ENCODE results near the gene CENPP.

CENPP gene

DNA sequence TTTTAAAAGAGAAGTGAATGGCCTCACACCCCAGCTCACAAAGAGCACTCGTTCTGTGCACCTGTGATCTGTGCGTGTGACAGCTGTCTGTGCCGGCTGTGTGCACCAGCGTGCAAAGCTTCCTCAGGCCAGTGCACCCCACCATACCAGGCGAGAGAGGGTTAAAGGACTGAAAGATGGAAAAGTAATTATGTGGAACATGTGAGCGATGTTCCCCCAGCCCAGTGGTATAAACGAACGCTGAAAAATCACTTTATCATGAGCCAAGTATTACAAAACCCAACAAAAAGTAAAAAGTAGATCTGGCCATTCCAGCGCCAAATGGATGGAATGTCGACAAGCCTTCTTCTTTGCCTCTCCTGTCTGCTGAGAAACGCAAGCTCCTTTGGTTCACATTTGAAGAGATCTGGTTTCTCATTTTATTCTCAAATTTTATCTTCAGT, 290.5 kb downstream of the CENPP start:
- no peak for TF ChIP-seq L3MBTL2 (conservative IDR thresholded peaks at IDR 0.05)
- no peak for TF ChIP-seq ELF4 (IDR thresholded peaks at IDR 0.05)
- no peak for TF ChIP-seq HDGF (IDR thresholded peaks at IDR 0.05; ENCODE audit: borderline replicate concordance)
- TF ChIP-seq LEF1 (IDR thresholded peaks at IDR 0.05; ENCODE audit: borderline replicate concordance), result no peak
- TF ChIP-seq, protein P1, sequence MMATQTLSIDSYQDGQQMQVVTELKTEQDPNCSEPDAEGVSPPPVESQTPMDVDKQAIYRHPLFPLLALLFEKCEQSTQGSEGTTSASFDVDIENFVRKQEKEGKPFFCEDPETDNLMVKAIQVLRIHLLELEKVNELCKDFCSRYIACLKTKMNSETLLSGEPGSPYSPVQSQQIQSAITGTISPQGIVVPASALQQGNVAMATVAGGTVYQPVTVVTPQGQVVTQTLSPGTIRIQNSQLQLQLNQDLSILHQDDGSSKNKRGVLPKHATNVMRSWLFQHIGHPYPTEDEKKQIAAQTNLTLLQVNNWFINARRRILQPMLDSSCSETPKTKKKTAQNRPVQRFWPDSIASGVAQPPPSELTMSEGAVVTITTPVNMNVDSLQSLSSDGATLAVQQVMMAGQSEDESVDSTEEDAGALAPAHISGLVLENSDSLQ (IDR thresholded peaks at IDR 0.05), result no peak
- no peak for TF ChIP-seq CTBP1 (IDR thresholded peaks at IDR 0.05; ENCODE audit: borderline replicate concordance)
- no peak for TF ChIP-seq SUZ12 (IDR thresholded peaks at IDR 0.05)
- no peak for TF ChIP-seq BHLHE40 (IDR thresholded peaks at IDR 0.05; ENCODE audit: borderline replicate concordance)
- TF ChIP-seq FOXA1 (IDR thresholded peaks at IDR 0.05), result no peak
- TF ChIP-seq SP1 (IDR thresholded peaks at IDR 0.05), result no peak
- no peak for TF ChIP-seq NFRKB (IDR thresholded peaks at IDR 0.05)
- no peak for TF ChIP-seq ARNT (IDR thresholded peaks at IDR 0.05)
- no peak for TF ChIP-seq FOXM1 (IDR thresholded peaks at IDR 0.05; ENCODE audit: borderline replicate concordance)
- TF ChIP-seq FOXK2 (IDR thresholded peaks at IDR 0.05), result no peak
- TF ChIP-seq ZNF384 (IDR thresholded peaks at IDR 0.05), result no peak
- no peak for DNase-seq (ENCODE audit: extremely low spot score)
- POLR2A ChIA-PET, result no interaction called here
- CTCF ChIA-PET, result no interaction called here

DNA sequence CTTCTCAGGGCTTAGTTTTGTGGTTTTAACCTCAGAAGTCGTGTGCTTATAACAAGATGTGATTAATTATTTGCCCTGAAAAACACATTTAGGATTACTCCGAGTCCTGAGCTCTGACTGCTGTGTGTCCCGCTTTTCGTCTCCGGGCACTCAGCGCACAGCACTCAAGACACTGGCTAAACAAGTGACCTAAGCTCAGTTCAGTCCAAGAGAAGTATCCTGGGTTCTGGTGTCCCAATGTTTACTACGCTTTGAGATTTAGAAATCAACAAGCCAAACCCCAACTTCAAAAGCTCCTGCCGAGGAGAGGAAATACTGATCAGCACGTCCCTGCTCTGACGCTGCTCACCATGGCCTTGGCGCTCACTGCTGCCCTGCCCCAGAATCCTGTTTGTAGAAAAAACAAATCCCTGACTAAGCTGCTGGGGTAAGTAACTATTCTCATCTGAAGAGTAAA, 290.9 kb downstream of the CENPP start:
- ChIA-PET POLR2A (no interaction called here), CTCF (no interaction called here)
- TF ChIP-seq NFRKB (IDR thresholded peaks at IDR 0.05) (no peak), SUZ12 (IDR thresholded peaks at IDR 0.05) (no peak), SP1 (IDR thresholded peaks at IDR 0.05) (no peak), ELF4 (IDR thresholded peaks at IDR 0.05) (no peak), HDGF (IDR thresholded peaks at IDR 0.05; ENCODE audit: borderline replicate concordance) (no peak), ARNT (IDR thresholded peaks at IDR 0.05) (no peak), ZNF384 (IDR thresholded peaks at IDR 0.05) (no peak), CTBP1 (IDR thresholded peaks at IDR 0.05; ENCODE audit: borderline replicate concordance) (no peak), TARDBP (IDR thresholded peaks at IDR 0.05) (no peak), L3MBTL2 (conservative IDR thresholded peaks at IDR 0.05) (no peak), LEF1 (IDR thresholded peaks at IDR 0.05; ENCODE audit: borderline replicate concordance) (no peak), FOXM1 (IDR thresholded peaks at IDR 0.05; ENCODE audit: borderline replicate concordance) (no peak), FOXA1 (IDR thresholded peaks at IDR 0.05) (no peak), BHLHE40 (IDR thresholded peaks at IDR 0.05; ENCODE audit: borderline replicate concordance) (no peak), FOXK2 (IDR thresholded peaks at IDR 0.05) (no peak)
- TF ChIP-seq, protein P1 (IDR thresholded peaks at IDR 0.05), result no peak
- DNase-seq (ENCODE audit: extremely low spot score), result no peak

DNA sequence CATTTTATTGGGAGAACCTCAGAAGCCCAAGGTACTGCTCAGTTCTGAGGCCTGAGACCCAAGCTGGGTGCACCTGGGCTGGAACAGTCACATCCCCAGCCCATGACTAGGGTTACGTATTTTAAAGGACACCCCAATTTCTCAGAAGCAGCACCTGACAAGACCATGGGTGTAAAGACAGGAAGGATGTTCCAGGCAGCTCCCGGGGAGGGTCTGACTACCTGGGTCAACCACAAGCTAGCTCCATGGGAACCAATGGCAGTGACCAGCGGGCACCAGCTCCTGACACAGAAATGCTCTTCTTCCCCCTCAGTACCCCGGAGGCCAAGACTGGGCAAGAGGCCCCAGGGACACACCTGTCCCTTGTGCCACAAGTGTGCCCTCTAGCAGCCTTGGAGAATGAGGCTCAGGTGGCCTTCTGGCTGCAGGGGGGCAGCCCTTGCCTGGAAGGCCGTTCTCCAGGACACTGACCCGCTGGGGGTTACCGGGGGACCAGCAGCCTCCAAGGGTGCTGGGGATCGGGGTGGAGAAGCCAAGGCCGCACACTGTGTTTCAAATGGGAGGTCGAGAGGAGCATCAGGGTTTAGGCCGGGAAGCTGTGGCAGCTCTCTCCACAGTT, 291.6 kb downstream of the CENPP start:
- POLR2A ChIA-PET, result no interaction called here
- DNase-seq (ENCODE audit: extremely low spot score), result no peak
- CTCF ChIA-PET, result no interaction called here
- TF ChIP-seq ZNF384 (IDR thresholded peaks at IDR 0.05), result no peak
- TF ChIP-seq ELF4 (IDR thresholded peaks at IDR 0.05), result no peak
- TF ChIP-seq FOXM1 (IDR thresholded peaks at IDR 0.05; ENCODE audit: borderline replicate concordance), result no peak
- no peak for TF ChIP-seq LEF1 (IDR thresholded peaks at IDR 0.05; ENCODE audit: borderline replicate concordance)
- TF ChIP-seq L3MBTL2 (conservative IDR thresholded peaks at IDR 0.05), result no peak
- TF ChIP-seq ARNT (IDR thresholded peaks at IDR 0.05), result no peak
- no peak for TF ChIP-seq NFRKB (IDR thresholded peaks at IDR 0.05)
- TF ChIP-seq SP1 (IDR thresholded peaks at IDR 0.05), result no peak

DNA sequence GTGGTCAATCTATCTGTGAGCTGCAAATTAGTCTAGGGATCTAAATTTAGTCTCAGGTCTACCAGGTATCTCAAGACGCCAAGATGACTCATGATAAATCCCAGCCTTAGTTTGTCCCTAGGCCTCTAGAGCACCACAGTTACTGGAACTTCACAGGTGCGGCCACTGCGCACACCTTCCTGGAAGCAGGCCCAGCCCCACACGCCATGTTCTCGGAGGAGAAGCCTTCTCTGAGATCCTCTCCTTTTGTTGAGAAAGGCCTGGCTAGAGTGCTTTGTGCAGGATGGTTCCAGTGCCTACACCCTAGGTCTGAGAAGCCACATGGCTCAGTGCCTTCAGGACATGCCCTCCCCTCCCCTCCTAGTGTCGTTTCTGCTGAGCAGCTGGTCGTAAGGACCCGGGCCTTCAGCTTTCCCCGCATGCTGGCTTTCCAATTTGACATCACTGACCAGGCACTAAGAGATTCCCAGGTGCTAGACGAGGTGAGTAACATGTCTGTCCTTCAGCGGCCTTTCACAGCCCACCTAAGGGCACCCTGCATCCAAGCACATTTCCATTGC, 292.3 kb downstream of the CENPP start:
- ChIA-PET POLR2A (no interaction called here), CTCF (no interaction called here)

DNA sequence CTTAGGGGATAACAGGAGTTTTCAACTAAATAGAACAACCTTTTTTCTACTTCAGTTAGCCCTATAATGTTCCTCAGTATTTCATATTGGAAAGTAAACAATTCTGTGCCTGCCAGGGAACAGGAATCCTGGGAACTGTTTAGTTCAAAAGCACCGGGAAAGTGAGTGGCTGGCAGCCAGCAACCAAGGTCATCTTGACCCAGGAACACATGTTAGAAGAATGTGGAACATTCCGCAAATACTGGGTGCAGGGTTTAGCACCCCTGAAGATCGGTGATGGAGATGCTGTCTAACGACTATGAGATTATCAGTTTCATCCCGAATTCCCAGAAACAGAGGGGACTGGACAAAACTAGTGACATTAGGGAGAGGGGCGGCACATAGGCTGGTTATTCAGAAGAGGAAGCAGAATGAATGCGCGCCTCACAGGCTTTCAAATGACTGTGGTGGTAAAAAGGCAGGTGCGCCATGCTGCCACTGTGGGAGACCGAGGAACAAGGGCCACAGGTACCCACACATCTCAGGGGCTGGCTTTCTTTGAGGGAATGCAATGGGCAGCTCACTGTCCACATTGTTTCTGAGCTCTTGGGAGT, 293.0 kb downstream of the CENPP start:
- ChIA-PET POLR2A (no interaction called here), CTCF (no interaction called here)
- DNase-seq (ENCODE audit: extremely low spot score), result no peak
- TF ChIP-seq CTBP1 (IDR thresholded peaks at IDR 0.05; ENCODE audit: borderline replicate concordance) (no peak), HDGF (IDR thresholded peaks at IDR 0.05; ENCODE audit: borderline replicate concordance) (no peak), LEF1 (IDR thresholded peaks at IDR 0.05; ENCODE audit: borderline replicate concordance) (no peak), SP1 (IDR thresholded peaks at IDR 0.05) (no peak), BHLHE40 (IDR thresholded peaks at IDR 0.05; ENCODE audit: borderline replicate concordance) (no peak), NFRKB (IDR thresholded peaks at IDR 0.05) (no peak)
- TF ChIP-seq, protein P1 (IDR thresholded peaks at IDR 0.05), result no peak

More for the DNA sequence above, 292.3 kb downstream of the CENPP start:
- TF ChIP-seq ZNF384 (IDR thresholded peaks at IDR 0.05), result no peak
- TF ChIP-seq SP1 (IDR thresholded peaks at IDR 0.05), result no peak
- DNase-seq (ENCODE audit: extremely low spot score), result no peak

DNA sequence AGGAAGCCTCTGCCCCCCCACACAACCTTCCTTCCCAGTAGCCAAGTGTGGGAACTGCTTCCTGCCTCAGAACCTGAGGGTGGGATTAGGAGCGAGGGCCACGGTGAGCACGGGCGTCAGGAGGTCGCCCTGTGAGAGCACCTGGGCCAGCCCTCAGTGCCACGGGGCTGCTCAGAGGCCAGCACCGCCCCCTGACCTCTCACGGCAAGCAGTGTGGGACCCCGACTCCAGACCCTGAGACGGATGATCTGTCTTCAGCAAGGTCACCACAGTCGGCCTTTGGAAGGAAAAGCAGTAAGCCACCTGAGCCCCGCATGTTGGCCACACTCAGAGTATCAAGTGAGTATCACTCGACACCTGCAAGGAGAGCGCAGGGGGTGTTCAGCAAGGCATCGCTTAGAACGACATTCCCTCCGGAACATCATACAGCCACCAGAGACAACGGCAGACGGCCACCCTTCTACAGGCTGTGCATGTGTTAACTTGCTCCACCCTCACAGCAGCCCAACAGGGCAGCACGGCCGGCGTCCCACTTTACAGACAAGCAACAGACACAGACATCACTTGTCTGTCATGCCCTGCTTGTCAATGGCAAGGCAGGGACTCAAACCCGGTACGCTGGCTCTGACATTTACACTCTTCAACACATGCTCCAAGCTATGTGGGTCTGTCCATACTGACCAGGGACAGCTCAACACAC, 294.0 kb downstream of the CENPP start:
- no peak for DNase-seq (ENCODE audit: extremely low spot score)
- POLR2A ChIA-PET, result no interaction called here
- CTCF ChIA-PET, result no interaction called here
- no peak for TF ChIP-seq BHLHE40 (IDR thresholded peaks at IDR 0.05; ENCODE audit: borderline replicate concordance)
- no peak for TF ChIP-seq SP1 (IDR thresholded peaks at IDR 0.05)
- TF ChIP-seq HDGF (IDR thresholded peaks at IDR 0.05; ENCODE audit: borderline replicate concordance), result no peak
- no peak for TF ChIP-seq ARNT (IDR thresholded peaks at IDR 0.05)
- TF ChIP-seq FOXM1 (IDR thresholded peaks at IDR 0.05; ENCODE audit: borderline replicate concordance), result no peak
- TF ChIP-seq CTBP1 (IDR thresholded peaks at IDR 0.05; ENCODE audit: borderline replicate concordance), result no peak
- TF ChIP-seq SUZ12 (IDR thresholded peaks at IDR 0.05), result no peak
- no peak for TF ChIP-seq LEF1 (IDR thresholded peaks at IDR 0.05; ENCODE audit: borderline replicate concordance)
- no peak for TF ChIP-seq FOXK2 (IDR thresholded peaks at IDR 0.05)
- no peak for TF ChIP-seq TARDBP (IDR thresholded peaks at IDR 0.05)
- no peak for TF ChIP-seq L3MBTL2 (conservative IDR thresholded peaks at IDR 0.05)
- no peak for TF ChIP-seq NFRKB (IDR thresholded peaks at IDR 0.05)
- no peak for TF ChIP-seq ZNF384 (IDR thresholded peaks at IDR 0.05)
- no peak for TF ChIP-seq ELF4 (IDR thresholded peaks at IDR 0.05)
- no peak for TF ChIP-seq FOXA1 (IDR thresholded peaks at IDR 0.05)
- TF ChIP-seq, protein P1 (IDR thresholded peaks at IDR 0.05), result no peak
